Neutrophil (primary cell): ENCODE data around the gene MRPL34.
A peak's percentile ranks its signal among the peaks of the same experiment; 100 is the strongest.

Experiments
- H3K27ac ChIP-seq: fragments of 200-600 bp; sonication (generic); 2 replicates; pipeline ENCODE4 v1.5.1; 2016; ENCODE audit warnings: mild to moderate bottlenecking, moderate library complexity
- H3K27me3 ChIP-seq: fragments of 200-600 bp; sonication (generic); 2 replicates; pipeline ENCODE4 v1.6.0; 2016; ENCODE audit warnings: mild to moderate bottlenecking
- H3K36me3 ChIP-seq: fragments of 200-600 bp; sonication (generic); 2 replicates; pipeline ENCODE4 v1.5.1; 2017
- H3K4me1 ChIP-seq, 2 experiments: fragments of 200-600 bp in 1 of 2; sonication (generic) in 1 of 2; 1 replicate in 1 of 2; 2 replicates in 1 of 2; pipeline versions ENCODE4 v1.5.1 to v1.6.1; 2013 to 2016; ENCODE audit warnings: low read depth in 1 of 2, low read length in 1 of 2, mild to moderate bottlenecking in 1 of 2, moderate library complexity in 1 of 2; ENCODE audit not compliant: control insufficient read depth in 1 of 2, insufficient read depth in 1 of 2
- H3K4me3 ChIP-seq, 2 experiments: fragments of 200-600 bp in 1 of 2; sonication (generic) in 1 of 2; 1 replicate in 1 of 2; 2 replicates in 1 of 2; pipeline ENCODE4 v1.5.1; 2013 to 2016; ENCODE audit warnings: low read depth in 1 of 2, low read length in 1 of 2, mild to moderate bottlenecking in 1 of 2, moderate library complexity in 1 of 2
- H3K9me3 ChIP-seq: fragments of 200-600 bp; sonication (generic); 2 replicates; pipeline ENCODE4 v1.5.1; 2016
- CTCF ChIP-seq: fragments of 200-600 bp; sonication (generic); IDR thresholded peaks from 2 replicates; pipeline ENCODE4 v1.5.1; 2016; ENCODE audit warnings: antibody characterized with exemption

MRPL34 gene

GRCh38 chr19:17262557-17262956 lies 43.1 kb upstream of the MRPL34 start:
- no peak for TF ChIP-seq CTCF
- Histone ChIP-seq H3K9me3 (no peaks in the 10 kb centered on the region), H3K27ac (no peak overlapping the region), H3K36me3 (no peaks in the 10 kb centered on the region), H3K4me1 (peaks cover 12 to 14% of the 10 kb centered on the region in 2 experiments), H3K4me3 (no peak overlapping the region), H3K27me3 (no peaks in the 10 kb centered on the region)

- Histone ChIP-seq H3K27me3 (no peaks in the 10 kb centered on the region), H3K36me3 (no peaks in the 10 kb centered on the region), H3K4me1 (peaks cover 20 to 21% of the 10 kb centered on the region in 2 experiments), H3K4me3 (no peak overlapping the region), H3K9me3 (no peaks in the 10 kb centered on the region), H3K27ac (no peak overlapping the region)
- TF ChIP-seq CTCF, result no peak
Measured at GRCh38 chr19:17263712-17264640, 41.7 kb upstream of the MRPL34 start.

GRCh38 chr19:17264641-17264979 lies 41.1 kb upstream of the MRPL34 start, which contains the start of gene USHBP1:
TSS of gene USHBP1 (minus strand) at chr19:17264745. CDS start at chr19:17264299, 446 bp downstream.
- no peak for TF ChIP-seq CTCF
- no peaks in the 10 kb centered on the region for H3K27me3 ChIP-seq
- no peak within 1 kb of the TSS for H3K4me3 ChIP-seq
- H3K9me3 ChIP-seq, result no peaks in the 10 kb centered on the region
- H3K4me1 ChIP-seq, result peaks cover 20 to 21% of the 10 kb centered on the region in 2 experiments
- H3K36me3 ChIP-seq, result no peaks in the 10 kb centered on the region
- no peak within 1 kb of the TSS for H3K27ac ChIP-seq

- Histone ChIP-seq H3K9me3 (no peaks in the 10 kb centered on the region), H3K27ac (no peak overlapping the region), H3K4me3 (no peak overlapping the region), H3K4me1 (peaks cover 17 to 20% of the 10 kb centered on the region in 2 experiments), H3K36me3 (no peaks in the 10 kb centered on the region), H3K27me3 (no peaks in the 10 kb centered on the region)
- TF ChIP-seq CTCF, result no peak
Measured at GRCh38 chr19:17266026-17266425, 39.6 kb upstream of the MRPL34 start.

- H3K27ac ChIP-seq, result peak overlapping the region; percentile 75
Measured at GRCh38 chr19:17266589-17266974, 39.1 kb upstream of the MRPL34 start.

More at GRCh38 chr19:17266589-17266974, 39.1 kb upstream of the MRPL34 start:
- H3K36me3 ChIP-seq, result peaks cover 6% of the 10 kb centered on the region
- H3K27me3 ChIP-seq, result no peaks in the 10 kb centered on the region
- no peak for TF ChIP-seq CTCF
- peaks cover 16 to 20% of the 10 kb centered on the region in 2 experiments for H3K4me1 ChIP-seq
- no peaks in the 10 kb centered on the region for H3K9me3 ChIP-seq
- H3K4me3 ChIP-seq, result peak overlapping the region; percentile 68 to 87
